Breast epithelium (tissue), 4 donors: Measurements from ENCODE around the gene C1QTNF5. TPM values are rescaled to one million over a fixed set of nuclear protein-coding genes. Genes with fewer than 3 reads are reported as not detected.
A peak's percentile ranks its signal among the peaks of the same experiment; 100 is the strongest.

Experiments used
- DNase-seq, 2 donors: peaks; one replicate each; pipeline ENCODE4 v3.0.0-alpha.2; 2019; ENCODE audit warnings: low spot score in 2 of 2
- H3K27ac ChIP-seq, 2 donors: fragments of 200-600 bp; sonication (generic) in 1 of 2; one replicate each; pipeline ENCODE4 v1.5.1; 2016 to 2019; ENCODE audit warnings: mild to moderate bottlenecking in 1 of 2
- H3K27me3 ChIP-seq, 2 donors: fragments of 200-600 bp; sonication (generic) in 1 of 2; one replicate each; pipeline versions ENCODE4 v1.5.1 to v1.6.0; 2017 to 2019; ENCODE audit warnings: control low read depth in 1 of 2, mild to moderate bottlenecking in 1 of 2
- H3K36me3 ChIP-seq: fragments of 200-600 bp; one replicate; pipeline ENCODE4 v1.5.1; 2019
- H3K4me1 ChIP-seq, 2 donors: fragments of 200-600 bp; sonication (generic); one replicate each; pipeline ENCODE4 v1.5.1; 2016 to 2019; ENCODE audit warnings: control low read depth in 1 of 2
- H3K4me3 ChIP-seq, 3 donors: fragments of 200-600 bp; sonication (generic); 1 replicate in 2 of 3; 2 replicates in 1 of 3; pipeline ENCODE4 v1.5.1; 2016 to 2019; ENCODE audit warnings: mild to moderate bottlenecking in 3 of 3, moderate library complexity in 2 of 3
- H3K9me3 ChIP-seq, 2 donors: fragments of 200-600 bp; sonication (generic) in 1 of 2; one replicate each; pipeline ENCODE4 v1.5.1; 2016 to 2019; ENCODE audit warnings: control low read depth in 1 of 2
- POLR2A ChIP-seq: fragments of 450-650 bp; IDR thresholded peaks from one replicate; pipeline ENCODE4 v1.6.1; 2016; ENCODE audit warnings: antibody characterized with exemption, mild to moderate bottlenecking, moderate library complexity
- POLR2AphosphoS5 ChIP-seq, 3 donors: sonication (generic); formaldehyde crosslinking; IDR thresholded peaks; one replicate each; pipeline ENCODE4 v1.6.1; 2017; ENCODE audit warnings: antibody characterized with exemption in 3 of 3
- intact Hi-C: fragments of 100-400 bp; cut with DNase I; formaldehyde crosslinking; loops from one replicate; pipeline ENCODE4 v1.15.1; 2023; ENCODE audit warnings: low total_unique reads
- total RNA-seq, 3 donors: library from RNA; depleted of rRNA; stranded (reverse); fragments of >200 nt; gene quantifications; one replicate each; pipeline ENCODE4 v1.1.0, GENCODE V29; 2016
- TF ChIP-seq, protein P1 (sequence below), 3 donors: fragments of 450-650 bp; IDR thresholded peaks; one replicate each; pipeline ENCODE4 v1.5.1; 2016 to 2017; ENCODE audit warnings: antibody characterized with exemption in 3 of 3, mild to moderate bottlenecking in 3 of 3, moderate library complexity in 3 of 3

Gene C1QTNF5
- total RNA-seq, 3 donors from 2014 or later, result 14.3 to 55.0 (median 38.0) TPM

GRCh38 chr11:119368121-119369034 is 27.7 kb upstream of the C1QTNF5 start:
- Histone ChIP-seq H3K9me3 (no peaks in the 10 kb centered on the region), H3K27ac (no peak overlapping the region), H3K36me3 (no peaks in the 10 kb centered on the region), H3K4me1 (peaks cover 0 to 6% of the 10 kb centered on the region in 2 donors), H3K27me3 (no peaks in the 10 kb centered on the region), H3K4me3 (no peak overlapping the region)
- TF ChIP-seq POLR2AphosphoS5 (IDR thresholded peaks at IDR 0.05), result no peak
- TF ChIP-seq POLR2A, result no peak
- TF ChIP-seq, protein P1, sequence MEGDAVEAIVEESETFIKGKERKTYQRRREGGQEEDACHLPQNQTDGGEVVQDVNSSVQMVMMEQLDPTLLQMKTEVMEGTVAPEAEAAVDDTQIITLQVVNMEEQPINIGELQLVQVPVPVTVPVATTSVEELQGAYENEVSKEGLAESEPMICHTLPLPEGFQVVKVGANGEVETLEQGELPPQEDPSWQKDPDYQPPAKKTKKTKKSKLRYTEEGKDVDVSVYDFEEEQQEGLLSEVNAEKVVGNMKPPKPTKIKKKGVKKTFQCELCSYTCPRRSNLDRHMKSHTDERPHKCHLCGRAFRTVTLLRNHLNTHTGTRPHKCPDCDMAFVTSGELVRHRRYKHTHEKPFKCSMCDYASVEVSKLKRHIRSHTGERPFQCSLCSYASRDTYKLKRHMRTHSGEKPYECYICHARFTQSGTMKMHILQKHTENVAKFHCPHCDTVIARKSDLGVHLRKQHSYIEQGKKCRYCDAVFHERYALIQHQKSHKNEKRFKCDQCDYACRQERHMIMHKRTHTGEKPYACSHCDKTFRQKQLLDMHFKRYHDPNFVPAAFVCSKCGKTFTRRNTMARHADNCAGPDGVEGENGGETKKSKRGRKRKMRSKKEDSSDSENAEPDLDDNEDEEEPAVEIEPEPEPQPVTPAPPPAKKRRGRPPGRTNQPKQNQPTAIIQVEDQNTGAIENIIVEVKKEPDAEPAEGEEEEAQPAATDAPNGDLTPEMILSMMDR (IDR thresholded peaks at IDR 0.05), result no peak
- no peak for DNase-seq
- intact Hi-C loops, result no loop called here

- DNase-seq, result no peak
- Histone ChIP-seq H3K9me3 (no peaks in the 10 kb centered on the region), H3K4me3 (no peak overlapping the region), H3K4me1 (peaks cover 0 to 6% of the 10 kb centered on the region in 2 donors), H3K27ac (no peak overlapping the region), H3K36me3 (no peaks in the 10 kb centered on the region), H3K27me3 (no peaks in the 10 kb centered on the region)
- intact Hi-C loops, result no loop called here
- TF ChIP-seq POLR2A (no peak), POLR2AphosphoS5 (IDR thresholded peaks at IDR 0.05) (no peak)
- TF ChIP-seq, protein P1 (IDR thresholded peaks at IDR 0.05), result no peak
Observed at GRCh38 chr11:119367661-119368120, 27.0 kb upstream of the C1QTNF5 start.

DNA sequence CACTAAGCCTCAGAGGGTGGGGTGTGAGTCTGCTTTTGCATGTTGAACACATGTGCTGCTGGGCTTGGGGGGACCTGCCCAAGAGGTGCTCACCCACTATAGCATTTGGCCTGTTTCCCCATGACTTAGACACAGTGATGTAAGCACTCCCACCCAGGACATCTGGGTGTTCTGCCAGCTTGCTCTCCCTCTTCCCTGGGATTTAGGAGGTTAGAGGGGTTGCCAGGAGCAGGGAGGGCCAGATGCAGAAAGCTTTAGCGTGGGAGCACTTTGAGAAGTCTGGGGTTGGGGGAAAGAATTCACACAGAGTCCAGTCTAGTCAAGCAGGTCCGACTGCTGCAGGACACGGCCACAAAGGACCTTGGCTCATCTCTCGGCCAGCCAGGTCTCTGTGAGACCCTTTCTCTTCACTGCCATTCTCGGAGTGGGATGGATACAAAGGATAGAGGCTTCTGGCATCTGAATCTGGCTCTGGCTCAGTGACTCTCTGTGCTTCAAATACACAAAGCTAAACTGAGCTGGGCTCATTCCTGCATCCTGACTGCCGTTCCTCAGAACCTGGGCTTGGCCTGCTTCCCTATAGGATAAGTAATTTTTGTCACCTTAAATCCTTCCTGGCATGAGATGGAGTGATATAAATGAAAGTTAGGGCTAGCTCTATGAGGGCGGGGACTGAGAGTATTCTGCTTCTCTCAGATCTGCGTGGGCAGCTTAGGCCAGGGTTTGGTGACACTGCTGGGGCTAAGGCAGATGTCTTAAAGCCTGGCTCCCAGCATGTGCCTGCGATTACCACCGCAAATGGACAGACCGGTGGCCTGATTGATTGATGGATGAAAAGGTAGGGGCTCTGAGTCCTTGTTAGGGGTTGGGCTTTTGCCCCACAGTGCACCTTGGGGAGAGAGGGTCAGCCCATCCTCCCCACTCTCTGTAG is 26.3 kb upstream of the C1QTNF5 start:
- Histone ChIP-seq H3K27me3 (no peaks in the 10 kb centered on the region), H3K9me3 (no peaks in the 10 kb centered on the region), H3K27ac (no peak overlapping the region), H3K4me3 (no peak overlapping the region), H3K36me3 (no peaks in the 10 kb centered on the region), H3K4me1 (peaks cover 0 to 6% of the 10 kb centered on the region in 2 donors)
- intact Hi-C loops, result no loop called here
- no peak for DNase-seq
- TF ChIP-seq, protein P1 (IDR thresholded peaks at IDR 0.05), result no peak
- TF ChIP-seq POLR2AphosphoS5 (IDR thresholded peaks at IDR 0.05), result no peak
- TF ChIP-seq POLR2A, result no peak

- TF ChIP-seq POLR2A (no peak), POLR2AphosphoS5 (IDR thresholded peaks at IDR 0.05) (no peak)
- TF ChIP-seq, protein P1 (IDR thresholded peaks at IDR 0.05), result no peak
- no peaks in the 10 kb centered on the region for H3K27me3 ChIP-seq
- H3K36me3 ChIP-seq, result no peaks in the 10 kb centered on the region
- DNase-seq, result no peak
- H3K9me3 ChIP-seq, result no peaks in the 10 kb centered on the region
- peaks cover 0 to 10% of the 10 kb centered on the region in 2 donors for H3K4me1 ChIP-seq
- intact Hi-C loops, result no loop called here
- no peak overlapping the region for H3K4me3 ChIP-seq
- H3K27ac ChIP-seq, result peak overlapping the region in 1 of 2 donors; percentile 14
Observed at GRCh38 chr11:119365071-119365591, 24.4 kb upstream of the C1QTNF5 start.
